Left lung (tissue), 10 donors: ENCODE results near the gene TCERG1L. TPM values are rescaled to one million over a fixed set of nuclear protein-coding genes. Genes with fewer than 3 reads are reported as not detected.
"Not testable (repeated sequence)": the region's sequence is repeated elsewhere in the genome, so short reads cannot be mapped to it uniquely, and the experiment has no call there.

Experiments used
- ATAC-seq: fragments of 200-7000 bp; cut with Tn5 transposase; one replicate; pipeline ENCODE4 v1.9.1; 2020; ENCODE audit warnings: moderate library complexity
- DNase-seq, 4 donors: peaks; one replicate each; pipeline ENCODE4 v3.0.0-alpha.2; 2013 to 2020
- H3K27ac ChIP-seq, 2 donors: fragments of 200-600 bp; sonication (generic) in 1 of 2; one replicate each; pipeline versions ENCODE4 v1.5.0 to v1.8.0; 2020 to 2021
- H3K27me3 ChIP-seq, 2 donors: fragments of 200-600 bp; sonication (generic) in 1 of 2; one replicate each; pipeline versions ENCODE4 v1.5.0 to v1.8.0; 2020 to 2021
- H3K36me3 ChIP-seq, 2 donors: fragments of 200-600 bp; sonication (generic) in 1 of 2; one replicate each; pipeline versions ENCODE4 v1.5.0 to v1.8.0; 2020 to 2021
- H3K4me1 ChIP-seq, 2 donors: fragments of 200-600 bp; one replicate each; pipeline ENCODE4 v1.8.0; 2021
- H3K4me3 ChIP-seq, 2 donors: fragments of 200-600 bp; sonication (generic) in 1 of 2; one replicate each; pipeline versions ENCODE4 v1.5.0 to v1.8.0; 2020 to 2021; ENCODE audit warnings: mild to moderate bottlenecking in 1 of 2
- H3K9me3 ChIP-seq, 2 donors: fragments of 200-600 bp; sonication (generic) in 1 of 2; one replicate each; pipeline versions ENCODE4 v1.5.0 to v1.8.0; 2020 to 2021
- intact Hi-C, 2 donors: fragments of 100-400 bp; cut with DNase I; formaldehyde crosslinking; loops; one replicate each; pipeline versions ENCODE4 v1.11.2 to v1.14.2; 2022
- polyA plus RNA-seq, 6 donors: library from polyadenylated mRNA; unstranded; fragments of 120-200 nt; gene quantifications; one replicate each; pipeline ENCODE4 v1.2.1, GENCODE V29; 2013; ENCODE audit not compliant: insufficient read length in 6 of 6
- total RNA-seq, 2 donors: library from RNA; stranded (reverse); fragmentation: NEBNext Ultra II Directional; extraction: Animal tissue kit (Norgen Biotek cat#: 25700); gene quantifications; one replicate each; pipeline ENCODE4 v1.2.1, GENCODE V29; 2021
- TF ChIP-seq, protein P1 (sequence below), 2 donors: fragments of 200-600 bp; sonication (generic) in 1 of 2; IDR thresholded peaks; one replicate each; pipeline versions ENCODE4 v1.5.0 to v1.8.0; 2021; ENCODE audit warnings: antibody characterized with exemption in 2 of 2
- donor health status: DM: no; HTN: yes; CAD: no.
- donor health status: DM: no; HTN: no; CAD: no.

The TCERG1L gene
- total and polyA plus RNA-seq, 8 donors, result 0.35 to 0.72 (median 0.48) TPM; not detected in 2

GRCh38 chr10:131323880-131324279 lies 12.4 kb upstream of the TCERG1L start:
- TF ChIP-seq, protein P1, sequence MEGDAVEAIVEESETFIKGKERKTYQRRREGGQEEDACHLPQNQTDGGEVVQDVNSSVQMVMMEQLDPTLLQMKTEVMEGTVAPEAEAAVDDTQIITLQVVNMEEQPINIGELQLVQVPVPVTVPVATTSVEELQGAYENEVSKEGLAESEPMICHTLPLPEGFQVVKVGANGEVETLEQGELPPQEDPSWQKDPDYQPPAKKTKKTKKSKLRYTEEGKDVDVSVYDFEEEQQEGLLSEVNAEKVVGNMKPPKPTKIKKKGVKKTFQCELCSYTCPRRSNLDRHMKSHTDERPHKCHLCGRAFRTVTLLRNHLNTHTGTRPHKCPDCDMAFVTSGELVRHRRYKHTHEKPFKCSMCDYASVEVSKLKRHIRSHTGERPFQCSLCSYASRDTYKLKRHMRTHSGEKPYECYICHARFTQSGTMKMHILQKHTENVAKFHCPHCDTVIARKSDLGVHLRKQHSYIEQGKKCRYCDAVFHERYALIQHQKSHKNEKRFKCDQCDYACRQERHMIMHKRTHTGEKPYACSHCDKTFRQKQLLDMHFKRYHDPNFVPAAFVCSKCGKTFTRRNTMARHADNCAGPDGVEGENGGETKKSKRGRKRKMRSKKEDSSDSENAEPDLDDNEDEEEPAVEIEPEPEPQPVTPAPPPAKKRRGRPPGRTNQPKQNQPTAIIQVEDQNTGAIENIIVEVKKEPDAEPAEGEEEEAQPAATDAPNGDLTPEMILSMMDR (IDR thresholded peaks at IDR 0.05), result no peak
- no peaks in the 10 kb centered on the region for H3K36me3 ChIP-seq
- no peak overlapping the region for H3K4me3 ChIP-seq
- H3K27me3 ChIP-seq, result peaks cover 0 to 65% of the 10 kb centered on the region in 2 donors
- intact Hi-C loops, result no loop called here
- H3K9me3 ChIP-seq, result no peaks in the 10 kb centered on the region
- peak in 1 of 4 donors; percentile 34 for DNase-seq
- no peak for ATAC-seq
- no peak overlapping the region for H3K27ac ChIP-seq
- H3K4me1 ChIP-seq, result no peaks in the 10 kb centered on the region

DNA sequence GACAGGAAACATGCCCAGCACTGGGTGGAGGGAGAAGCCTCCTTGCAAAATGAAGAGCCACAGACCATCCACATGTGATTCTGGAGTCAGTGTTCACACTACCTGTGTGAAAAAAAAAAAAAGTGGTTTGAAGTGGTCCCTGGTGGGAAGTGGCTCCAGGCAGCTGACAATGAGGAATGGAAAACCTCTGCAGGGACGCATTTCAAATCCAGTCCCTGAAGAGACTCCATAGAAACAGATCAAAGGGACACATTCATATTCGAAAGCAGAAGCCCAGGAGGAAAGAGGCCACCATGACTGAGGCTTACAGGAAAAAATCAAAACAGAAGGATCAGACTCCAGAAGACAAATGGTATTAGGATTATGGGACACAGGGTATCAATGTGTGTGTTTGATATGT lies 11.5 kb upstream of the TCERG1L start:
- H3K36me3 ChIP-seq, result no peaks in the 10 kb centered on the region
- no peak overlapping the region for H3K27ac ChIP-seq
- TF ChIP-seq, protein P1 (IDR thresholded peaks at IDR 0.05), result no peak
- ATAC-seq (no peak), DNase-seq (no peak)
- H3K9me3 ChIP-seq, result no peaks in the 10 kb centered on the region
- H3K4me1 ChIP-seq, result no peaks in the 10 kb centered on the region
- no peak overlapping the region for H3K4me3 ChIP-seq
- intact Hi-C loops, result no loop called here
- peaks cover 0 to 74% of the 10 kb centered on the region in 2 donors for H3K27me3 ChIP-seq

DNA sequence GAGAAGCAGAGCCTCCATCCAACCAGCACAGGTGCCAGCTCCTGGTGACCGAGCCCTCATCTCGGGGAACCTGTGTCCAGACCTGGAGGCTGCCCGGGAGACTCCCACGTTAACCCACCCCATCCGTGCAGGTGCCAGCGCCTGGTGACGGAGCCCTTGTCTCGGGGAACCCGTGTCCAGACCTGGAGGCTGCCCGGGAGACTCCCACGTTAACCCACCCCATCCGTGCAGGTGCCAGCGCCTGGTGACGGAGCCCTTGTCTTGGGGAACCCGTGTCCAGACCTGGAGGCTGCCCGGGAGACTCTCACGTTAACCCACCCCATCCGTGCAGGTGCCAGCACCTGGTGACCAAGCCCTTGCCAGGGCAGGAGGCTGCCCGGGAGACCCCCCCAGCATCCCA lies 11.1 kb upstream of the TCERG1L start:
- H3K27me3 ChIP-seq, result peaks cover 0 to 78% of the 10 kb centered on the region in 2 donors
- H3K9me3 ChIP-seq, H3K4me3 ChIP-seq, H3K27ac ChIP-seq, intact Hi-C loops, ATAC-seq, H3K4me1 ChIP-seq, H3K36me3 ChIP-seq: not testable (repeated sequence)
- peak in 1 of 4 donors; percentile 60 for DNase-seq

GRCh38 chr10:131320860-131321604 lies 9.5 kb upstream of the TCERG1L start:
- H3K27me3 ChIP-seq, result peaks cover 0 to 82% of the 10 kb centered on the region in 2 donors
- no peak for ATAC-seq
- no peak overlapping the region for H3K27ac ChIP-seq
- H3K9me3 ChIP-seq, result no peaks in the 10 kb centered on the region
- intact Hi-C loops, result no loop called here
- H3K36me3 ChIP-seq, result no peaks in the 10 kb centered on the region
- TF ChIP-seq, protein P1 (IDR thresholded peaks at IDR 0.05), result no peak
- peak in 1 of 4 donors; percentile 62 for DNase-seq
- no peak overlapping the region for H3K4me3 ChIP-seq
- no peaks in the 10 kb centered on the region for H3K4me1 ChIP-seq

DNA sequence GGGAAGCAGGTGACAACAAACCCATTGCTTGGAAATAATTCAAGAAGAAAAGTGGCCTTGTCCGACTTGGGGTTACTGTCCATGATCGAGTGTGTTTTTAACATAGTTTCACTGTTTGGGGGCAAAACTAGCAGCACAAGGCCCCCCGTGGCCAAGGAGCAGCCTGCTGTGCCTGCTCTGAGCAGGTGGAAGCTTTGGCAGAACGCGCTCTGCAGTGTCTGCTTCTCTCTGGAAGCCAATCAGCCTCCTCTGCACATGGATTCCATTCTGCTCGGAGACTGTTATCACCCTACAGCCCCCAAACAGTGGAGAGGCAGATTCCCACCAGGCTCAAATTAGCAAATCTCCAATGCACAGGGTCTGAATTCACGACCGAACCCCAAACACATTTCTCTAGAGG lies 7.3 kb upstream of the TCERG1L start:
- H3K27me3 ChIP-seq, result peaks cover 0 to 89% of the 10 kb centered on the region in 2 donors
- no peaks in the 10 kb centered on the region for H3K9me3 ChIP-seq
- H3K36me3 ChIP-seq, result no peaks in the 10 kb centered on the region
- ATAC-seq, result no peak
- TF ChIP-seq, protein P1 (IDR thresholded peaks at IDR 0.05), result no peak
- no peak overlapping the region for H3K4me3 ChIP-seq
- H3K4me1 ChIP-seq, result no peaks in the 10 kb centered on the region
- no peak overlapping the region for H3K27ac ChIP-seq
- DNase-seq, result peak in 1 of 4 donors; percentile 60
- intact Hi-C loops, result no loop called here
